SJCRH30 (cell line): ENCODE results near the gene ZSWIM6. TPM values are rescaled to one million over a fixed set of nuclear protein-coding genes. Genes with fewer than 3 reads are reported as not detected.
A peak's percentile ranks its signal among the peaks of the same experiment; 100 is the strongest.

Experiments
- DNase-seq, 2 experiments: peaks; one replicate each; pipeline ENCODE4 v3.0.0-alpha.2; 2015 to 2020
- H3K27ac ChIP-seq: fragments of 250-450 bp; sonication (Bioruptor Pico); 2 replicates; pipeline ENCODE4 v1.5.1; 2020; ENCODE audit warnings: mild to moderate bottlenecking, moderate library complexity
- H3K27me3 ChIP-seq: fragments of 250-450 bp; sonication (Bioruptor Pico); 2 replicates; pipeline ENCODE4 v1.5.1; 2020; ENCODE audit warnings: mild to moderate bottlenecking, moderate library complexity
- H3K36me3 ChIP-seq: fragments of 250-450 bp; sonication (Bioruptor Pico); 2 replicates; pipeline ENCODE4 v1.5.1; 2020; ENCODE audit warnings: mild to moderate bottlenecking, moderate library complexity
- H3K4me1 ChIP-seq: fragments of 250-450 bp; sonication (Bioruptor Pico); 2 replicates; pipeline ENCODE4 v1.5.1; 2020; ENCODE audit warnings: mild to moderate bottlenecking, moderate library complexity
- H3K4me3 ChIP-seq: fragments of 250-450 bp; sonication (Bioruptor Pico); 2 replicates; pipeline ENCODE4 v1.5.1; 2020; ENCODE audit warnings: mild to moderate bottlenecking, moderate library complexity
- H3K9me3 ChIP-seq: fragments of 250-450 bp; sonication (Bioruptor Pico); replicated peaks from 2 replicates; pipeline ENCODE4 v1.5.1; 2020; ENCODE audit warnings: mild to moderate bottlenecking, moderate library complexity
- total RNA-seq: library from RNA; depleted of rRNA; stranded (reverse); fragments of >200 nt; shearing (Covaris generic); gene quantifications from 2 replicates; pipeline ENCODE4 v1.2.3, GENCODE V29; 2014

The ZSWIM6 gene
- total RNA-seq, 1 experiment from 2014 or later, result 12.0 TPM

DNA sequence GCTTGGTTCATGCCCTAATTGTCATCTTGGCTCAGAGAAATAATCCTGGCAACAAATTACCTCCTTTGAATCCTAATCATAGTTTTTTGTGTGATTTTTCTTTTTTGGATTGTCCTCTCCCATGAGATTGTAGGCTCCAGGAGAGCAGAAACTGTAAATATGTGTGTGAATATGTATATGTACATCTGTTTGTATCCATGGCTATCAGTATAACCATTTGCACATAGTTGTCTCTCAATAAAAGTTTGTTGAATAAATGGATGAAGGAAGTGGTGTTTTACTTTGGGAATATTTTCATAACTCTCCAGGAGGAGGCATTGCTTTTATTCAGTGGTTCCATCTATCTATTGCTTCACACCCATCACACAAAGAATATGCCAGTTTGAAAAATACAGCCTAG, 20.1 kb downstream of the ZSWIM6 start:
- Histone ChIP-seq H3K27me3 (no peaks in the 10 kb centered on the region), H3K4me3 (no peak overlapping the region), H3K9me3 (peaks cover 3% of the 10 kb centered on the region; the same call in 1 of the 2 replicates), H3K36me3 (0 out of 2 replicates have a peak, but pooled peaks cover 2% of the 10 kb centered on the region), H3K27ac (no peak overlapping the region), H3K4me1 (peaks cover 19% of the 10 kb centered on the region)
- no peak for DNase-seq

- 0 out of 2 replicates have a peak, but pooled peaks cover 2% of the 10 kb centered on the region for H3K36me3 ChIP-seq
- H3K4me1 ChIP-seq, result peaks cover 19% of the 10 kb centered on the region
- H3K27me3 ChIP-seq, result no peaks in the 10 kb centered on the region
- H3K27ac ChIP-seq, result no peak overlapping the region
- H3K9me3 ChIP-seq, result peaks cover 8% of the 10 kb centered on the region; the same call in 1 of the 2 replicates
- no peak overlapping the region for H3K4me3 ChIP-seq
- DNase-seq, result no peak
Measured at GRCh38 chr5:61352612-61353156, 20.6 kb downstream of the ZSWIM6 start.

GRCh38 chr5:61353293-61353692, 21.2 kb downstream of the ZSWIM6 start:
- DNase-seq, result no peak
- 0 out of 2 replicates have a peak, but pooled peaks cover 2% of the 10 kb centered on the region for H3K36me3 ChIP-seq
- H3K4me3 ChIP-seq, result no peak overlapping the region
- peaks cover 19% of the 10 kb centered on the region for H3K4me1 ChIP-seq
- H3K27ac ChIP-seq, result no peak overlapping the region
- no peaks in the 10 kb centered on the region for H3K27me3 ChIP-seq
- peaks cover 12% of the 10 kb centered on the region; the same call in 1 of the 2 replicates for H3K9me3 ChIP-seq

DNA sequence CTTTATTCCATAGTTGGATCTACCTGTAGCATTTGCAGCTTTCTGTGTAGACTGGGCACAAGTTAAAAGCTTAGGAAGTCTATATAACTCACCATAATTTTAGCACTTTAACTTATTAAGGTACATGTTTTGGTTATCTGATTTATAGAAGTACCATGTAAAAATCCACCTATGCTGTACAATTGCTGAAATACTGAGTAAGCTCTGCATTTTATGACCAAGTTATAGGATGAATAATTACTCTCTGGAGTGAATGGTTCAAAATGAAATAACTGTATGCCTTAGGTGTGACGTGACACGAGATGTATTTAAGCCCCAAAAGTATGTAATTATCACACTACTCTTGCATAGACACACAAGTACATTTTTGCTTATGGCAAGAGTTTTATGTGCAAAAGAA, 22.1 kb downstream of the ZSWIM6 start:
- H3K36me3 ChIP-seq, result 0 out of 2 replicates have a peak, but pooled peaks cover 2% of the 10 kb centered on the region
- H3K27ac ChIP-seq, result no peak overlapping the region
- peaks cover 12% of the 10 kb centered on the region; the same call in 1 of the 2 replicates for H3K9me3 ChIP-seq
- H3K27me3 ChIP-seq, result no peaks in the 10 kb centered on the region
- H3K4me1 ChIP-seq, result peaks cover 19% of the 10 kb centered on the region
- DNase-seq, result no peak
- H3K4me3 ChIP-seq, result no peak overlapping the region

GRCh38 chr5:61357745-61358144, 25.7 kb downstream of the ZSWIM6 start:
- H3K27ac ChIP-seq, result no peak overlapping the region
- peaks cover 12% of the 10 kb centered on the region; the same call in 1 of the 2 replicates for H3K9me3 ChIP-seq
- no peaks in the 10 kb centered on the region; the same call in 1 of the 2 replicates for H3K4me1 ChIP-seq
- no peak overlapping the region for H3K4me3 ChIP-seq
- no peaks in the 10 kb centered on the region for H3K27me3 ChIP-seq
- peak in 1 of 2 experiments; percentile 34 for DNase-seq
- peaks cover 2% of the 10 kb centered on the region; the same call in 1 of the 2 replicates for H3K36me3 ChIP-seq

DNA sequence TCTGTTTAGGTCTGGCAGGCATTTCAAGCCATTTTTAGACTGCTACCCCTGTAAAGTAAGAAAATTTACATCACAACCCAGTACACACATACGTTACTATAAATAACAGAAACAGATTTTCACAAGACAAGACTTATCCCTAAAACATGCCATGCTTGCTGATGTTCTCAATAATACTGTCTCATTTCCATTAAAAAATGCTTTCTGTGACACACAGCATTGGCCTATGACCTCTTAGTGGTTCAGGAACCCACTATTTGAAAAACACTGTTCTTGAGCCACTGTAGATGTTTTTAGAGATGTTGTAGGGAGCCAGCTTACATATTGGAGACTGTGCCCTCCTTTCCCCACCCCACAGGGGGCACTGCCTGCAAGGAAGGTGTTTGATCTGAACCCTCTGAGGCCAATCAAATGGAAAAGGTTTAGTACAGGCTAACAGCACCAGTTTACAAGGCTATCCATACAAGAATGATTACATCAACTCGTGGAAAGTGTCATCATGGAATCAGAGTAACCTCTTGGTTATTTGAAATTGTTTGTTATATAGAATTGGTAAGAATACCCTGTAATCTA, 30.8 kb downstream of the ZSWIM6 start:
- DNase-seq, result no peak
- no peak overlapping the region for H3K4me3 ChIP-seq
- no peak overlapping the region for H3K27ac ChIP-seq
- H3K36me3 ChIP-seq, result peaks cover 2% of the 10 kb centered on the region; the same call in 1 of the 2 replicates
- no peaks in the 10 kb centered on the region for H3K27me3 ChIP-seq
- H3K4me1 ChIP-seq, result no peaks in the 10 kb centered on the region; the same call in 1 of the 2 replicates
- H3K9me3 ChIP-seq, result peaks cover 1% of the 10 kb centered on the region; the same call in 1 of the 2 replicates

DNA sequence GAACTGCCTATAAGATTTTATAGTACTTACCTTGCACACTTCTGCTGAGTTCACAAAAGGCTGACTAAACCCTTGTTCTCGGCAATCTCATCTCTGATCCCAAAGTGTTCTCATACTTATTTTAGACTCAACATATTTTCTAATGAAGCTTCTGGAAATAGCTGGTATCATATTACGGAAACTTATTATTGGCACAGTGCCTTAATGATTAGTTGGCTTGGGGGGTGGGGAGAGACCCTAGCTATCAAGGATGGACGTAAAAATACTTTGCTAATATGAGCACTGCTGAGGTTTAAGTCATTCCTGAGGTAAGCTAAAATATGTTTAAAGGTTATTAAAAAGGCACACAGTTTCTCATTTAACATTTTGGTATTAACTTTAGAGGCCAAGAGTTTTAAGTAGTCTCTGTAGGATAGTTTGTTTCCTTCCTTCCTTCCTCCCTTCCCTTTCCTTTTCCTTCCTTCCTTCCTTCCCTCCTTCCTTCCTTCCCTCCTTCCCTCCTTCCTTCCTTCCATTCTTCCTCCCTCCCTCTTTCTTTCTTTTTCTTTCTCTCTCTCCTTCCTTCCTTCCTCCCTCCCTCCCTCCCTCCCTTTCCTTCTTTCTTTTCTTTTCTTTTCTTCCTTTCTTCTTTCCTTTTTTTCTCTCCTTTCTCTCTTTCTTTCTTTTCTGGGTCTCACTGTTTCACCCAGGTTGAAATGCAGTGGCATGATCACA, 31.5 kb downstream of the ZSWIM6 start:
- H3K4me1 ChIP-seq, result no peaks in the 10 kb centered on the region; the same call in 1 of the 2 replicates
- H3K27ac ChIP-seq, result no peak overlapping the region
- no peaks in the 10 kb centered on the region for H3K27me3 ChIP-seq
- DNase-seq, result no peak
- no peak overlapping the region for H3K4me3 ChIP-seq
- H3K36me3 ChIP-seq, result peaks cover 2% of the 10 kb centered on the region; the same call in 1 of the 2 replicates
- no peaks in the 10 kb centered on the region for H3K9me3 ChIP-seq

- DNase-seq, result no peak
- H3K36me3 ChIP-seq, result no peaks in the 10 kb centered on the region; the same call in 1 of the 2 replicates
Measured at GRCh38 chr5:61366497-61367240, 34.6 kb downstream of the ZSWIM6 start.

GRCh38 chr5:61370506-61370905, 38.4 kb downstream of the ZSWIM6 start:
- Histone ChIP-seq H3K27ac (no peak overlapping the region), H3K27me3 (no peaks in the 10 kb centered on the region), H3K4me1 (no peaks in the 10 kb centered on the region), H3K36me3 (no peaks in the 10 kb centered on the region), H3K9me3 (peaks cover 4% of the 10 kb centered on the region; the same call in 1 of the 2 replicates), H3K4me3 (no peak overlapping the region)
- DNase-seq, result no peak

More at GRCh38 chr5:61366497-61367240, 34.6 kb downstream of the ZSWIM6 start:
- H3K9me3 ChIP-seq, result no peaks in the 10 kb centered on the region
- H3K27ac ChIP-seq, result no peak overlapping the region
- H3K27me3 ChIP-seq, result no peaks in the 10 kb centered on the region
- no peaks in the 10 kb centered on the region for H3K4me1 ChIP-seq
- H3K4me3 ChIP-seq, result no peak overlapping the region

- no peaks in the 10 kb centered on the region for H3K27me3 ChIP-seq
- H3K36me3 ChIP-seq, result no peaks in the 10 kb centered on the region
- no peak for DNase-seq
- no peak overlapping the region for H3K27ac ChIP-seq
- H3K9me3 ChIP-seq, result peaks cover 4% of the 10 kb centered on the region; the same call in 1 of the 2 replicates
- no peak overlapping the region for H3K4me3 ChIP-seq
- no peaks in the 10 kb centered on the region for H3K4me1 ChIP-seq
Measured at GRCh38 chr5:61371474-61371873, 39.4 kb downstream of the ZSWIM6 start.

- Histone ChIP-seq H3K27me3 (no peaks in the 10 kb centered on the region), H3K4me1 (no peaks in the 10 kb centered on the region; the same call in 1 of the 2 replicates), H3K27ac (no peak overlapping the region), H3K4me3 (no peak overlapping the region), H3K9me3 (peaks cover 4% of the 10 kb centered on the region; the same call in 1 of the 2 replicates), H3K36me3 (0 out of 2 replicates have a peak, but pooled peaks cover 3% of the 10 kb centered on the region)
- DNase-seq, result no peak
Measured at GRCh38 chr5:61379677-61380076, 47.6 kb downstream of the ZSWIM6 start.

GRCh38 chr5:61381968-61382367, 49.9 kb downstream of the ZSWIM6 start:
- 0 out of 2 replicates have a peak, but pooled peaks cover 3% of the 10 kb centered on the region for H3K36me3 ChIP-seq
- H3K27me3 ChIP-seq, result no peaks in the 10 kb centered on the region
- DNase-seq, result peak in 1 of 2 experiments; percentile 24
- peaks cover 18% of the 10 kb centered on the region for H3K4me1 ChIP-seq
- peaks cover 4% of the 10 kb centered on the region; the same call in 1 of the 2 replicates for H3K9me3 ChIP-seq
- no peak overlapping the region for H3K4me3 ChIP-seq
- H3K27ac ChIP-seq, result no peak overlapping the region

GRCh38 chr5:61385627-61386026, 53.6 kb downstream of the ZSWIM6 start:
- Histone ChIP-seq H3K27ac (peak overlapping the region; percentile 91), H3K27me3 (no peaks in the 10 kb centered on the region), H3K36me3 (no peaks in the 10 kb centered on the region; the same call in 1 of the 2 replicates), H3K4me3 (no peak overlapping the region), H3K9me3 (no peaks in the 10 kb centered on the region), H3K4me1 (peaks cover 23% of the 10 kb centered on the region)
- DNase-seq, result peak; percentile 7 to 50
